ENCODE results near the gene PTEN. TPM values are rescaled to one million over a fixed set of nuclear protein-coding genes. Genes with fewer than 3 reads are reported as not detected.
A peak's percentile ranks its signal among the peaks of the same experiment; 100 is the strongest.

Gene PTEN
- total RNA-seq, 1 experiment from 2014 or later = 58.7 TPM

- BruUV-seq (replicated peaks) = no TSS peak
- Histone ChIP-seq H3K36me3 (ENCODE audit: control insufficient read depth in 1 of 2, insufficient read depth in 2 of 2, low read length in 2 of 2) (peaks cover 0 to 6% of the 10 kb centered on the region in 2 experiments; a peak in 1 of 4 replicates), H3K79me2 (ENCODE audit: insufficient read depth, low read length) (peaks cover 60% of the 10 kb centered on the region), H3K4me1 (ENCODE audit: control insufficient read depth in 1 of 2, insufficient read depth in 2 of 2, low read length in 2 of 2) (peaks cover 7 to 22% of the 10 kb centered on the region in 2 experiments), H2AFZ (ENCODE audit: low read depth, low read length, poor library complexity, severe bottlenecking) (no peak overlapping the region), H3K4me3 (replicated peaks in 1 of 2; ENCODE audit: low read depth in 1 of 2, low read length in 2 of 2) (peak overlapping the region; percentile 83 to 85), H4K20me1 (ENCODE audit: insufficient read depth) (peaks cover 18% of the 10 kb centered on the region; the same call in 1 of the 2 replicates), H3K27ac (ENCODE audit: low read depth, low read length) (peak overlapping the region; percentile 86), H3K9me3 (ENCODE audit: control insufficient read depth in 1 of 2, insufficient read depth in 1 of 2, low read depth in 1 of 2, low read length in 2 of 2) (no peaks in the 10 kb centered on the region), H3K4me2 (ENCODE audit: low read length) (peak overlapping the region; percentile 98), H3K9me2 (ENCODE audit: insufficient read depth) (no peaks in the 10 kb centered on the region), H3K9ac (ENCODE audit: low read length) (peak overlapping the region; percentile 93), H3K27me3 (ENCODE audit: insufficient read depth, low read length) (no peaks in the 10 kb centered on the region)
- no peak for DNase-seq (ENCODE audit: low read depth, low spot score)
- POLR2A ChIA-PET = interaction anchor here (1.2 to 1.7 kb wide), 2 partner anchors 29 to 45 kb away, joined by 4 to 6 read pairs; no protein-coding TSS in a partner anchor
- ATAC-seq = no peak
- RAD21 ChIA-PET (ENCODE audit: low non-redundant PET in 1 of 2, low total read pairs in 2 of 2, uncharacterized antibody in 2 of 2, unreplicated experiment in 2 of 2) = no interaction called here
- CTCF ChIA-PET = interaction anchor here (1.0 kb wide), 1 partner anchor 23 kb away, joined by 3 read pairs; no protein-coding TSS in a partner anchor
- no peak for TF ChIP-seq TCF7L2 (IDR thresholded peaks at IDR 0.05; ENCODE audit: borderline replicate concordance, extremely low read depth, insufficient read depth, insufficient read length)
- intact Hi-C loops (cut with micrococcal nuclease) = no loop called here
These were observed 46.4 kb upstream of the PTEN start for GRCh38 chr10:87816898-87817608.

DNA sequence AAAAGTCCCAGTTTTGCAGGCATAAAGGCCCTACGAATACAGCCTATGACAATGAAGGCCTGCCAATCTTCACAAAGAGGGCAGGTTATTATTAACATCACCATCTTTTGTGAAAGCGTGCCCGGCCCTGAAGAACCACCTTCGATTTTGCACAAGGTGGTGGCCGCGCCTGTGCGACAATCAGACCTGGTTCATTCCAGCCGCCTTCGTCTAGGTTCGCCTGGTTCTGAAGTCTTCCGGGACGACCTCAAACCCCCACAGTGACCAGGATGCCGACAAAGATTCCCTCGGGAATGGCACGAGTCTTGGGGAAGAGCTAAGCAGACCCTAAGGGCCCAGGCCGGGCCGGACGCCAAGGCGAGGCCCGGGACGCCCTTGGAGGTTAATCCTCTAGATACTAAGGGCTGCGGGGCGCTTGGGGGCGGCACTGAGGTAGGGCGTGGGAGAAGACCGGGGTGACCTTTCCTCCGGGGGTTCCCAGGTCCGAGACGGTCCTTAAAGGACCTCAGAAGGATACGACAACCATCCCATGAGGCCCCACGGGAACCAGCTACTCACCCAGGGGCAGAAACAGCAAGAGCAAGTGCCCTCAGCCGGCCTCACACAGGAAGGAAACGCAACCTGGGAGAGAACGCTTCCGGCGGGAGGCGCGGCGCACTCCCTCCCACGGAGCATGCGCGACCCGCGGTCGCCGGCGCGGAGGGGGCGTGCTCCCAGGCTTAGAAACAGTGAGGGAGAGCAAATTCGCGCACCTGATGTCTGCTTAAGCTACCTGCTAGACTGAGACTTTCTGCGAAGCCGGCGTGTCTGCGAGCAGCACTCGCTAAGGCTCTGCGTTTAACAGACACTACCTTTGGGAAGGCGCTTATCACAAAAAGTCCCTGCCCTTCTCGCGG is 45.6 kb upstream of the PTEN start, which contains the start of gene ATAD1:
TSS of gene ATAD1 (minus strand) at position 618 of the 896 bp plus-strand sequence. CDS start 3,627 bp downstream, outside the sequence.
- DNase-seq (ENCODE audit: low read depth, low spot score) (peak; percentile 77), ATAC-seq (peak; percentile 92)
- H3K27ac ChIP-seq (ENCODE audit: low read depth, low read length) = peak within 1 kb of the TSS; percentile 86
- H3K4me1 ChIP-seq (ENCODE audit: control insufficient read depth in 1 of 2, insufficient read depth in 2 of 2, low read length in 2 of 2) = peaks cover 7 to 22% of the 10 kb centered on the region in 2 experiments
- peak within 1 kb of the TSS; percentile 93 for H3K9ac ChIP-seq (ENCODE audit: low read length)
- H3K4me3 ChIP-seq (replicated peaks in 1 of 2; ENCODE audit: low read depth in 1 of 2, low read length in 2 of 2) = peak within 1 kb of the TSS; percentile 83 to 85
- ChIA-PET POLR2A (interaction anchor here (1.0 to 1.7 kb wide), 4 partner anchors 9 to 567 kb away, joined by 3 to 6 read pairs (median 4); no protein-coding TSS in a partner anchor), CTCF (interaction anchor here (1.0 kb wide), 1 partner anchor 24 kb away, joined by 3 read pairs; no protein-coding TSS in a partner anchor), RAD21 (ENCODE audit: low non-redundant PET in 1 of 2, low total read pairs in 2 of 2, uncharacterized antibody in 2 of 2, unreplicated experiment in 2 of 2) (no interaction called here)
- peak within 1 kb of the TSS; percentile 74 for H2AFZ ChIP-seq (ENCODE audit: low read depth, low read length, poor library complexity, severe bottlenecking)
- H3K27me3 ChIP-seq (ENCODE audit: insufficient read depth, low read length) = no peaks in the 10 kb centered on the region
- TSS peak; percentile 44 for BruUV-seq (replicated peaks)
- H3K36me3 ChIP-seq (ENCODE audit: control insufficient read depth in 1 of 2, insufficient read depth in 2 of 2, low read length in 2 of 2) = peaks cover 0 to 3% of the 10 kb centered on the region in 2 experiments; a peak in 1 of 4 replicates
- peaks cover 52% of the 10 kb centered on the region for H3K79me2 ChIP-seq (ENCODE audit: insufficient read depth, low read length)
- H4K20me1 ChIP-seq (ENCODE audit: insufficient read depth) = peaks cover 18% of the 10 kb centered on the region; the same call in 1 of the 2 replicates
- peak within 1 kb of the TSS; percentile 98 for H3K4me2 ChIP-seq (ENCODE audit: low read length)
- H3K9me2 ChIP-seq (ENCODE audit: insufficient read depth) = no peaks in the 10 kb centered on the region
- no peaks in the 10 kb centered on the region for H3K9me3 ChIP-seq (ENCODE audit: control insufficient read depth in 1 of 2, insufficient read depth in 1 of 2, low read depth in 1 of 2, low read length in 2 of 2)
- intact Hi-C loops (cut with micrococcal nuclease) = loop anchor here (2.0 kb wide), 1 partner anchor 45 kb away; the partner anchor contains the start of genes KLLN and PTEN
- TF ChIP-seq MAX (IDR thresholded peaks at IDR 0.05) = peak; percentile 82
- peak; percentile 98 for TF ChIP-seq ZFX (IDR thresholded peaks at IDR 0.05)
- no peak for TF ChIP-seq JUND (IDR thresholded peaks at IDR 0.05)
- TF ChIP-seq YY1 (IDR thresholded peaks at IDR 0.05; ENCODE audit: extremely low read depth, insufficient replicate concordance, low read depth, low read length) = peak; percentile 22
- no peak for TF ChIP-seq EZH2 (IDR thresholded peaks at IDR 0.05)
- peak; percentile 59 for TF ChIP-seq EGR1 (IDR thresholded peaks at IDR 0.05; ENCODE audit: low read depth)
- no peak for TF ChIP-seq CBX3 (IDR thresholded peaks at IDR 0.05; ENCODE audit: low read depth)
- TF ChIP-seq ELF1 (IDR thresholded peaks at IDR 0.05; ENCODE audit: borderline replicate concordance, low read depth) = no peak
- peak in 1 of 3 experiments; percentile 31; a peak in 2 of 6 replicates for TF ChIP-seq CTCF (IDR thresholded peaks at IDR 0.05 in 2 of 3, conservative IDR thresholded peaks at IDR 0.05 in 1 of 3; ENCODE audit: borderline replicate concordance in 1 of 3, insufficient read depth in 1 of 3, low read depth in 2 of 3, low read length in 2 of 3)
- TF ChIP-seq POLR2A (IDR thresholded peaks at IDR 0.05; ENCODE audit: borderline replicate concordance, extremely low read depth, insufficient read depth, insufficient read length) = peak; percentile 89
- TF ChIP-seq, protein P1, sequence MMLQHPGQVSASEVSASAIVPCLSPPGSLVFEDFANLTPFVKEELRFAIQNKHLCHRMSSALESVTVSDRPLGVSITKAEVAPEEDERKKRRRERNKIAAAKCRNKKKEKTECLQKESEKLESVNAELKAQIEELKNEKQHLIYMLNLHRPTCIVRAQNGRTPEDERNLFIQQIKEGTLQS (IDR thresholded peaks at IDR 0.05) = no peak
- TF ChIP-seq FOSL1 (IDR thresholded peaks at IDR 0.05; ENCODE audit: low read depth) = no peak
- no peak for TF ChIP-seq TCF7L2 (IDR thresholded peaks at IDR 0.05; ENCODE audit: borderline replicate concordance, extremely low read depth, insufficient read depth, insufficient read length)
- peak; percentile 93 for TF ChIP-seq POLR2AphosphoS5 (IDR thresholded peaks at IDR 0.05; ENCODE audit: low read depth, low read length)
- TF ChIP-seq RAD21 (IDR thresholded peaks at IDR 0.05; ENCODE audit: low read depth) = no peak
